Neural cell (in vitro differentiated cells): ENCODE results near the gene AGA. TPM values are rescaled to one million over a fixed set of nuclear protein-coding genes. Genes with fewer than 3 reads are reported as not detected.

ENCODE experiments used
- H2AFZ ChIP-seq: fragments of 200-600, 300-800 bp; sonication (generic), shearing (Covaris generic); 2 replicates; pipeline ENCODE4 v1.6.0; 2014; ENCODE audit warnings: low read depth, mild to moderate bottlenecking, antibody characterized with exemption, low read length, moderate library complexity
- H3F3A ChIP-seq: fragments of 200-600 bp; shearing (Covaris generic); 2 replicates; pipeline ENCODE4 v1.6.1; 2016; ENCODE audit warnings: mild to moderate bottlenecking, moderate library complexity, mixed read lengths, antibody characterized with exemption, low read length; ENCODE audit not compliant: insufficient read depth, poor library complexity, severe bottlenecking
- H3K27ac ChIP-seq: fragments of 200-600, 300-800 bp; sonication (generic), shearing (Covaris generic); 2 replicates; pipeline ENCODE4 v1.5.1; 2014; ENCODE audit warnings: mild to moderate bottlenecking, low read length, moderate library complexity
- H3K27me3 ChIP-seq: fragments of 300-800, 200-600 bp; sonication (generic), shearing (Covaris generic); 2 replicates; pipeline ENCODE4 v1.6.0; 2014; ENCODE audit warnings: mild to moderate bottlenecking, low read depth, low read length, moderate library complexity; ENCODE audit not compliant: insufficient read depth
- H3K36me3 ChIP-seq: fragments of 300-800, 200-600 bp; sonication (generic), shearing (Covaris generic); 2 replicates; pipeline ENCODE4 v1.5.1; 2014; ENCODE audit warnings: mild to moderate bottlenecking, antibody characterized with exemption, low read length, moderate library complexity; ENCODE audit not compliant: insufficient read depth
- H3K4me2 ChIP-seq: fragments of 300-800, 200-600 bp; sonication (generic), shearing (Covaris generic); 2 replicates; pipeline ENCODE4 v1.6.0; 2014; ENCODE audit warnings: mild to moderate bottlenecking, low read length
- H3K4me3 ChIP-seq: fragments of 300-800, 200-600 bp; sonication (generic), shearing (Covaris generic); 2 replicates; pipeline ENCODE4 v1.5.1; 2014; ENCODE audit warnings: mild to moderate bottlenecking, low read length, moderate library complexity
- H3K79me2 ChIP-seq: fragments of 200-600 bp; shearing (Covaris generic); replicated peaks from 2 replicates; pipeline ENCODE4 v1.6.0; 2014; ENCODE audit warnings: mild to moderate bottlenecking, low read length, moderate library complexity; ENCODE audit not compliant: insufficient read depth
- H3K9ac ChIP-seq: fragments of 300-800, 200-600 bp; sonication (generic), shearing (Covaris generic); 2 replicates; pipeline ENCODE4 v1.6.1; 2016; ENCODE audit warnings: mild to moderate bottlenecking, low read length, mixed read lengths
- H3K9me2 ChIP-seq: fragments of 200-600 bp; shearing (Covaris generic); 2 replicates; pipeline ENCODE4 v1.6.1; 2016; ENCODE audit warnings: mild to moderate bottlenecking, low read length, mixed read lengths; ENCODE audit not compliant: insufficient read depth
- H3K9me3 ChIP-seq: fragments of 200-600, 300-800 bp; sonication (generic), shearing (Covaris generic); 2 replicates; pipeline ENCODE4 v1.6.1; 2016; ENCODE audit warnings: mild to moderate bottlenecking, mixed run types, low read length, moderate library complexity, mixed read lengths
- H4K20me1 ChIP-seq: fragments of 200-600 bp; shearing (Covaris generic); 2 replicates; pipeline ENCODE4 v1.6.1; 2016; ENCODE audit warnings: mild to moderate bottlenecking, mixed run types; ENCODE audit not compliant: insufficient read depth
- CTCF ChIP-seq: fragments of 450-650 bp; IDR thresholded peaks from 2 replicates; pipeline ENCODE4 v1.5.1; 2014; ENCODE audit warnings: antibody characterized with exemption, mild to moderate bottlenecking, moderate library complexity; ENCODE audit not compliant: poor library complexity, severe bottlenecking
- EP300 ChIP-seq: fragments of 450-650 bp; conservative IDR thresholded peaks from 2 replicates; pipeline ENCODE4 v1.6.1; 2014; ENCODE audit warnings: antibody characterized with exemption, mild to moderate bottlenecking, moderate library complexity; ENCODE audit not compliant: poor library complexity, severe bottlenecking
- EZH2 ChIP-seq: fragments of 200-600, 300-800 bp; shearing (Covaris generic), sonication (generic); IDR thresholded peaks from 2 replicates; pipeline ENCODE4 v1.6.1; 2014; ENCODE audit warnings: antibody characterized with exemption, low read length, borderline replicate concordance, mild to moderate bottlenecking; ENCODE audit not compliant: insufficient read depth, poor library complexity, severe bottlenecking
- MXI1 ChIP-seq: fragments of 450-650 bp; conservative IDR thresholded peaks from 2 replicates; pipeline ENCODE4 v1.6.1; 2014; ENCODE audit warnings: antibody characterized with exemption, mild to moderate bottlenecking; ENCODE audit not compliant: poor library complexity, severe bottlenecking
- POLR2AphosphoS5 ChIP-seq: IDR thresholded peaks from 2 replicates; pipeline ENCODE4 v1.6.1; 2012
- RAD21 ChIP-seq: fragments of 450-650 bp; conservative IDR thresholded peaks from 2 replicates; pipeline ENCODE4 v1.6.1; 2014; ENCODE audit warnings: antibody characterized with exemption, mild to moderate bottlenecking, moderate library complexity
- REST ChIP-seq: IDR thresholded peaks from 2 replicates; pipeline ENCODE4 v1.6.1; 2012; ENCODE audit warnings: borderline replicate concordance
- SMC3 ChIP-seq: fragments of 450-650 bp; conservative IDR thresholded peaks from 2 replicates; pipeline ENCODE4 v1.6.1; 2014; ENCODE audit warnings: antibody characterized with exemption, mild to moderate bottlenecking, moderate library complexity; ENCODE audit not compliant: poor library complexity
- TAF1 ChIP-seq: IDR thresholded peaks from 2 replicates; pipeline ENCODE4 v1.6.1; 2012; ENCODE audit warnings: low read depth
- polyA plus RNA-seq: library from polyadenylated mRNA; depleted of rRNA; stranded (reverse); fragments of >200 nt; gene quantifications from 2 replicates; pipeline ENCODE4 v1.2.3, GENCODE V29; 2014

AGA gene
- polyA plus RNA-seq, 1 donor from 2014 or later: 3.1 TPM

- Histone ChIP-seq H3K79me2 (no peaks in the 10 kb centered on the region), H3K36me3 (no peaks in the 10 kb centered on the region), H3K4me3 (no peak overlapping the region), H2AFZ (no peak overlapping the region), H3K4me2 (no peak overlapping the region), H3K27ac (no peak overlapping the region), H3K9me2 (no peaks in the 10 kb centered on the region), H3K27me3 (no peaks in the 10 kb centered on the region), H3K9me3 (no peaks in the 10 kb centered on the region), H4K20me1 (no peaks in the 10 kb centered on the region), H3K9ac (no peak overlapping the region), H3F3A (no peaks in the 10 kb centered on the region)
- TF ChIP-seq REST (no peak), MXI1 (no peak), SMC3 (no peak), EP300 (no peak), EZH2 (no peak), POLR2AphosphoS5 (no peak), RAD21 (no peak), TAF1 (no peak), CTCF (no peak)
Observed at GRCh38 chr4:177483271-177483670, 41.0 kb upstream of the AGA start.

- Histone ChIP-seq H3F3A (no peaks in the 10 kb centered on the region), H3K9ac (no peak overlapping the region), H3K27me3 (no peaks in the 10 kb centered on the region), H3K9me3 (no peaks in the 10 kb centered on the region), H3K27ac (no peak overlapping the region), H3K9me2 (no peaks in the 10 kb centered on the region), H3K79me2 (no peaks in the 10 kb centered on the region), H3K36me3 (no peaks in the 10 kb centered on the region), H3K4me3 (no peak overlapping the region), H4K20me1 (no peaks in the 10 kb centered on the region), H3K4me2 (no peak overlapping the region), H2AFZ (no peak overlapping the region)
- TF ChIP-seq MXI1 (no peak), TAF1 (no peak), POLR2AphosphoS5 (no peak), CTCF (no peak), RAD21 (no peak), REST (no peak), EP300 (no peak), EZH2 (no peak), SMC3 (no peak)
Observed at GRCh38 chr4:177482367-177482766, 40.1 kb upstream of the AGA start.
